ENCODE measurements around the gene RCC1.

- TF ChIP-seq CTCF (IDR thresholded peaks at IDR 0.05), result no peak
- no peak for TF ChIP-seq POLR2A (IDR thresholded peaks at IDR 0.05)
Measured at GRCh38 chr1:28560886-28561285, 55.0 kb downstream of the RCC1 start.
